HCT116 (cell line): ENCODE data around the gene RBM8A.

Experiments used
- ATF3 ChIP-seq: IDR thresholded peaks from 2 replicates; pipeline ENCODE4 v1.6.1; 2012
- CTCF ChIP-seq, 3 experiments: fragments of 200-600 bp in 1 of 3; sonication (generic) in 1 of 3; IDR thresholded peaks in 2 of 3; conservative IDR thresholded peaks in 1 of 3; 2 replicates each; pipeline ENCODE4 v1.5.1; 2012 to 2017; ENCODE audit warnings: low read depth in 2 of 3, low read length in 2 of 3, antibody characterized with exemption in 1 of 3, borderline replicate concordance in 1 of 3, control low read depth in 1 of 3, mild to moderate bottlenecking in 1 of 3, mixed read lengths in 1 of 3, mixed run types in 1 of 3, moderate library complexity in 1 of 3; ENCODE audit not compliant: insufficient read depth in 1 of 3
- POLR2A ChIP-seq: IDR thresholded peaks from 2 replicates; pipeline ENCODE4 v1.7.0; 2011; ENCODE audit warnings: borderline replicate concordance; ENCODE audit not compliant: insufficient read depth, insufficient read length; ENCODE audit errors: extremely low read depth

DNA sequence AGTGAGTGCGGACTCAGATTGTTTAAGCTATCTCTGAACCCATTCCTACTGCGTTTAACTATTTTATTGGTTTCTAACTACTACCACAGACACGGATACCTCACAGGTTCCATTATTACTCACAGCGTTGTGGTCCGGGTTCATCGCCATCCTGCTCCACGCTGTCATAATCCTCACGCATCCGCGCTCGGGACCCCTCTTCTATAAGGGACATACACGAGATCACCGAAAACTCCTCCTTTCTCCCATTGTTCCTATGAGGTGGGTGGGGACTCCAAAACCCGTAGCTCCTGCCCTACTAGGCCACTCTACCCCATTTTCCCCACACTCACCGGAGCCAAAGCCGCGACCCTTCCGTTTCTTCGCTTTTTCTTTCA is 610 bp downstream of the RBM8A start:
- TF ChIP-seq ATF3, result no peak
- TF ChIP-seq CTCF (IDR thresholded peaks at IDR 0.05 in 2 of 3, conservative IDR thresholded peaks at IDR 0.05 in 1 of 3; ENCODE audit: borderline replicate concordance in 1 of 3, insufficient read depth in 1 of 3, low read depth in 2 of 3, low read length in 2 of 3), result no peak
- no peak for TF ChIP-seq POLR2A
